ENCODE measurements around the gene PIF1.

DNA sequence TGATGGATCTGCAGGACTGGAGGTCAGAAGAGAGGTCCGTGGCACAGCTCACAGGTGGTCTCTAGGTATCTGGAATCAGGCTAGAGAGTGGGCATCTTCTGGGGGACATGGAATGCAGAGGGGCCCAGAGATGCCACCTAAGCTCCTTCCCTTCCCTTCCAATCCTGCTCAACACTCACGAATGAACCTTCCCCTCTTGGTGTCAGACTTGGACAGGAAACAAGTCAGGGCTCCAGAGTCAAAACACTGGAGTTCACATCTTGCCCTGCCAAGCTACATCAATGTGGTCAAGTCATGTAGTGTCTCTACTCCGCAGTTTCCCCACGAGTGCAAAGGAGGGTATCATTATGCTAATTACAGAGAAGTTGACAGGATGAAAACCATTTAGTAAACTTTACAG is 34.0 kb downstream of the PIF1 start:
- TF ChIP-seq ZNF274 (IDR thresholded peaks at IDR 0.05; ENCODE audit: low read depth, low read length) (no peak), YY1 (IDR thresholded peaks at IDR 0.05; ENCODE audit: insufficient read depth, insufficient read length) (no peak)

Measured in NT2/D1 (cell line).